Measurements from ENCODE around the gene NANS.
"Not testable (repeated sequence)": the region's sequence is repeated elsewhere in the genome, so short reads cannot be mapped to it uniquely, and the experiment has no call there.

Gene NANS

GRCh38 chr9:98069551-98069950 lies 13.0 kb downstream of the NANS start:
- Histone ChIP-seq H3K4me3 (ENCODE audit: insufficient read length, low read depth) (no peak overlapping the region), H3K4me1 (ENCODE audit: insufficient read depth, insufficient read length) (peaks cover 8% of the 10 kb centered on the region), H3K9me3 (ENCODE audit: insufficient read depth, low read length) (no peaks in the 10 kb centered on the region), H3K9ac (ENCODE audit: insufficient read length, low read depth) (no peak overlapping the region), H3K36me3 (ENCODE audit: insufficient read depth, insufficient read length, low read length) (peaks cover 37% of the 10 kb centered on the region), H3K27me3 (ENCODE audit: insufficient read depth, insufficient read length) (no peaks in the 10 kb centered on the region)
- no peak for DNase-seq (ENCODE audit: low read depth, low spot score)
- TF ChIP-seq SUZ12 (IDR thresholded peaks at IDR 0.05; ENCODE audit: extremely low read depth, insufficient read depth, insufficient read length) (no peak), YY1 (IDR thresholded peaks at IDR 0.05; ENCODE audit: insufficient read depth, insufficient read length) (no peak), ZNF274 (IDR thresholded peaks at IDR 0.05; ENCODE audit: low read depth, low read length) (no peak)

- Histone ChIP-seq H3K27me3 (ENCODE audit: insufficient read depth, insufficient read length) (no peaks in the 10 kb centered on the region), H3K9ac (ENCODE audit: insufficient read length, low read depth) (no peak overlapping the region), H3K4me1 (ENCODE audit: insufficient read depth, insufficient read length) (peaks cover 9% of the 10 kb centered on the region), H3K36me3 (ENCODE audit: insufficient read depth, insufficient read length, low read length) (peaks cover 28% of the 10 kb centered on the region), H3K9me3 (ENCODE audit: insufficient read depth, low read length) (no peaks in the 10 kb centered on the region), H3K4me3 (ENCODE audit: insufficient read length, low read depth) (no peak overlapping the region)
- DNase-seq (ENCODE audit: low read depth, low spot score) = no peak
- TF ChIP-seq ZNF274 (IDR thresholded peaks at IDR 0.05; ENCODE audit: low read depth, low read length) (no peak), YY1 (IDR thresholded peaks at IDR 0.05; ENCODE audit: insufficient read depth, insufficient read length) (no peak), SUZ12 (IDR thresholded peaks at IDR 0.05; ENCODE audit: extremely low read depth, insufficient read depth, insufficient read length) (no peak)
Observed at GRCh38 chr9:98070704-98071103, 14.2 kb downstream of the NANS start.

GRCh38 chr9:98071737-98072136 lies 15.2 kb downstream of the NANS start:
- TF ChIP-seq SUZ12 (IDR thresholded peaks at IDR 0.05; ENCODE audit: extremely low read depth, insufficient read depth, insufficient read length) (no peak), ZNF274 (IDR thresholded peaks at IDR 0.05; ENCODE audit: low read depth, low read length) (no peak), YY1 (IDR thresholded peaks at IDR 0.05; ENCODE audit: insufficient read depth, insufficient read length) (no peak)
- Histone ChIP-seq H3K36me3 (ENCODE audit: insufficient read depth, insufficient read length, low read length) (peaks cover 21% of the 10 kb centered on the region), H3K9me3 (ENCODE audit: insufficient read depth, low read length) (no peaks in the 10 kb centered on the region), H3K4me3 (ENCODE audit: insufficient read length, low read depth) (no peak overlapping the region), H3K9ac (ENCODE audit: insufficient read length, low read depth) (no peak overlapping the region), H3K27me3 (ENCODE audit: insufficient read depth, insufficient read length) (no peaks in the 10 kb centered on the region), H3K4me1 (ENCODE audit: insufficient read depth, insufficient read length) (peaks cover 12% of the 10 kb centered on the region)
- no peak for DNase-seq (ENCODE audit: low read depth, low spot score)

GRCh38 chr9:98074115-98074990 lies 17.8 kb downstream of the NANS start:
- no peak overlapping the region for H3K4me3 ChIP-seq (ENCODE audit: insufficient read length, low read depth)
- TF ChIP-seq SUZ12 (IDR thresholded peaks at IDR 0.05; ENCODE audit: extremely low read depth, insufficient read depth, insufficient read length) (no peak), ZNF274 (IDR thresholded peaks at IDR 0.05; ENCODE audit: low read depth, low read length) (no peak), YY1 (IDR thresholded peaks at IDR 0.05; ENCODE audit: insufficient read depth, insufficient read length) (no peak)
- H3K36me3 ChIP-seq (ENCODE audit: insufficient read depth, insufficient read length, low read length) = peaks cover 36% of the 10 kb centered on the region
- H3K4me1 ChIP-seq (ENCODE audit: insufficient read depth, insufficient read length) = peaks cover 12% of the 10 kb centered on the region
- H3K9me3 ChIP-seq (ENCODE audit: insufficient read depth, low read length) = no peaks in the 10 kb centered on the region
- no peaks in the 10 kb centered on the region for H3K27me3 ChIP-seq (ENCODE audit: insufficient read depth, insufficient read length)
- peak overlapping the region; percentile 47 for H3K9ac ChIP-seq (ENCODE audit: insufficient read length, low read depth)
- DNase-seq (ENCODE audit: low read depth, low spot score) = peak; percentile 71

GRCh38 chr9:98075332-98075805 lies 18.8 kb downstream of the NANS start:
- Histone ChIP-seq H3K9ac (ENCODE audit: insufficient read length, low read depth) (no peak overlapping the region), H3K27me3 (ENCODE audit: insufficient read depth, insufficient read length) (no peaks in the 10 kb centered on the region), H3K4me1 (ENCODE audit: insufficient read depth, insufficient read length) (peaks cover 12% of the 10 kb centered on the region), H3K9me3 (ENCODE audit: insufficient read depth, low read length) (no peaks in the 10 kb centered on the region), H3K4me3 (ENCODE audit: insufficient read length, low read depth) (no peak overlapping the region), H3K36me3 (ENCODE audit: insufficient read depth, insufficient read length, low read length) (peaks cover 37% of the 10 kb centered on the region)
- no peak for DNase-seq (ENCODE audit: low read depth, low spot score)
- TF ChIP-seq YY1 (IDR thresholded peaks at IDR 0.05; ENCODE audit: insufficient read depth, insufficient read length) (no peak), SUZ12 (IDR thresholded peaks at IDR 0.05; ENCODE audit: extremely low read depth, insufficient read depth, insufficient read length) (no peak), ZNF274 (IDR thresholded peaks at IDR 0.05; ENCODE audit: low read depth, low read length) (no peak)

- not testable (repeated sequence) for H3K27me3 ChIP-seq (ENCODE audit: insufficient read depth, insufficient read length); H3K9me3 ChIP-seq (ENCODE audit: insufficient read depth, low read length); H3K9ac ChIP-seq (ENCODE audit: insufficient read length, low read depth); H3K4me3 ChIP-seq (ENCODE audit: insufficient read length, low read depth)
- peaks cover 12% of the 10 kb centered on the region for H3K4me1 ChIP-seq (ENCODE audit: insufficient read depth, insufficient read length)
- peaks cover 41% of the 10 kb centered on the region for H3K36me3 ChIP-seq (ENCODE audit: insufficient read depth, insufficient read length, low read length)
- DNase-seq (ENCODE audit: low read depth, low spot score) = peak; percentile 65
Observed at GRCh38 chr9:98076514-98076890, 20.0 kb downstream of the NANS start.

GRCh38 chr9:98078895-98079294 lies 22.4 kb downstream of the NANS start:
- Histone ChIP-seq H3K4me1 (ENCODE audit: insufficient read depth, insufficient read length) (peaks cover 9% of the 10 kb centered on the region), H3K9me3 (ENCODE audit: insufficient read depth, low read length) (no peaks in the 10 kb centered on the region), H3K27me3 (ENCODE audit: insufficient read depth, insufficient read length) (no peaks in the 10 kb centered on the region), H3K4me3 (ENCODE audit: insufficient read length, low read depth) (no peak overlapping the region), H3K9ac (ENCODE audit: insufficient read length, low read depth) (no peak overlapping the region), H3K36me3 (ENCODE audit: insufficient read depth, insufficient read length, low read length) (peaks cover 62% of the 10 kb centered on the region)
- no peak for TF ChIP-seq ZNF274 (IDR thresholded peaks at IDR 0.05; ENCODE audit: low read depth, low read length)
- no peak for TF ChIP-seq SUZ12 (IDR thresholded peaks at IDR 0.05; ENCODE audit: extremely low read depth, insufficient read depth, insufficient read length)
- TF ChIP-seq YY1 (IDR thresholded peaks at IDR 0.05; ENCODE audit: insufficient read depth, insufficient read length) = no peak
- DNase-seq (ENCODE audit: low read depth, low spot score) = no peak

Measured in NT2/D1 (cell line).